IPS-20b (cell line): ENCODE results near the gene CFAP100.

Experiments
- H3K27ac ChIP-seq: one replicate; pipeline ENCODE4 v1.5.1; 2013; ENCODE audit warnings: low read length
- H3K27me3 ChIP-seq: 2 replicates; pipeline ENCODE4 v1.6.1; 2013; ENCODE audit warnings: mild to moderate bottlenecking, low read length, inconsistent platforms; ENCODE audit not compliant: insufficient read depth
- H3K36me3 ChIP-seq: 2 replicates; pipeline ENCODE4 v1.6.1; 2013; ENCODE audit warnings: low read depth, mild to moderate bottlenecking, inconsistent platforms, low read length, moderate library complexity; ENCODE audit not compliant: insufficient read depth
- H3K4me1 ChIP-seq: 2 replicates; pipeline ENCODE4 v1.6.1; 2013; ENCODE audit warnings: mild to moderate bottlenecking, control low read depth, inconsistent platforms, low read length, moderate library complexity; ENCODE audit not compliant: insufficient read depth
- H3K4me3 ChIP-seq: 2 replicates; pipeline ENCODE4 v1.5.1; 2013; ENCODE audit warnings: mild to moderate bottlenecking, low read length, inconsistent platforms
- H3K9ac ChIP-seq: 2 replicates; pipeline ENCODE4 v1.6.1; 2013; ENCODE audit warnings: low read depth, mild to moderate bottlenecking, inconsistent platforms, low read length, moderate library complexity
- H3K9me3 ChIP-seq: 2 replicates; pipeline ENCODE4 v1.6.1; 2013; ENCODE audit warnings: mild to moderate bottlenecking, low read depth, low read length, inconsistent platforms; ENCODE audit not compliant: insufficient read depth

The CFAP100 gene

GRCh38 chr3:126465928-126466544, 71.3 kb downstream of the CFAP100 start:
- Histone ChIP-seq H3K9me3 (no peaks in the 10 kb centered on the region), H3K36me3 (peaks cover 97% of the 10 kb centered on the region), H3K4me3 (no peak overlapping the region), H3K27ac (no peak overlapping the region), H3K27me3 (no peaks in the 10 kb centered on the region), H3K9ac (no peak overlapping the region), H3K4me1 (no peaks in the 10 kb centered on the region)

GRCh38 chr3:126466886-126467610, 72.3 kb downstream of the CFAP100 start:
- Histone ChIP-seq H3K27ac (no peak overlapping the region), H3K4me1 (no peaks in the 10 kb centered on the region), H3K36me3 (peaks cover 97% of the 10 kb centered on the region), H3K9me3 (no peaks in the 10 kb centered on the region), H3K4me3 (no peak overlapping the region), H3K9ac (no peak overlapping the region), H3K27me3 (no peaks in the 10 kb centered on the region)

- peaks cover 97% of the 10 kb centered on the region for H3K36me3 ChIP-seq
- H3K4me1 ChIP-seq: peaks cover under 1% of the 10 kb centered on the region; the same call in 1 of the 2 replicates
- H3K4me3 ChIP-seq: no peak overlapping the region
- no peaks in the 10 kb centered on the region for H3K9me3 ChIP-seq
- no peak overlapping the region for H3K27ac ChIP-seq
- no peak overlapping the region for H3K9ac ChIP-seq
- H3K27me3 ChIP-seq: no peaks in the 10 kb centered on the region
These were observed 72.9 kb downstream of the CFAP100 start for GRCh38 chr3:126467611-126467955.

- H3K27ac ChIP-seq: no peak overlapping the region
- peaks cover 6% of the 10 kb centered on the region; the same call in 1 of the 2 replicates for H3K4me1 ChIP-seq
- no peaks in the 10 kb centered on the region for H3K9me3 ChIP-seq
- no peak overlapping the region for H3K9ac ChIP-seq
- H3K4me3 ChIP-seq: no peak overlapping the region
- peaks cover 97% of the 10 kb centered on the region for H3K36me3 ChIP-seq
- no peaks in the 10 kb centered on the region for H3K27me3 ChIP-seq
These were observed 73.6 kb downstream of the CFAP100 start for GRCh38 chr3:126468028-126468891.

GRCh38 chr3:126469479-126469878, 74.8 kb downstream of the CFAP100 start:
- Histone ChIP-seq H3K4me1 (peaks cover 8% of the 10 kb centered on the region; the same call in 1 of the 2 replicates), H3K36me3 (peaks cover 89% of the 10 kb centered on the region), H3K9ac (no peak overlapping the region), H3K9me3 (no peaks in the 10 kb centered on the region), H3K27me3 (no peaks in the 10 kb centered on the region), H3K27ac (no peak overlapping the region), H3K4me3 (no peak overlapping the region)

GRCh38 chr3:126472277-126473006, 77.7 kb downstream of the CFAP100 start:
- no peak overlapping the region for H3K27ac ChIP-seq
- H3K27me3 ChIP-seq: no peaks in the 10 kb centered on the region
- H3K9ac ChIP-seq: no peak overlapping the region
- H3K4me1 ChIP-seq: peaks cover 8% of the 10 kb centered on the region
- peak overlapping the region; percentile 21; the same call in 1 of the 2 replicates for H3K4me3 ChIP-seq
- H3K9me3 ChIP-seq: no peaks in the 10 kb centered on the region
- H3K36me3 ChIP-seq: peaks cover 60% of the 10 kb centered on the region

- no peaks in the 10 kb centered on the region for H3K27me3 ChIP-seq
- H3K4me3 ChIP-seq: peak overlapping the region; percentile 21; the same call in 1 of the 2 replicates
- H3K9ac ChIP-seq: no peak overlapping the region
- H3K27ac ChIP-seq: no peak overlapping the region
- peaks cover 49% of the 10 kb centered on the region for H3K36me3 ChIP-seq
- H3K9me3 ChIP-seq: no peaks in the 10 kb centered on the region
- peaks cover 8% of the 10 kb centered on the region for H3K4me1 ChIP-seq
These were observed 78.8 kb downstream of the CFAP100 start for GRCh38 chr3:126473292-126474168.

- peaks cover 8% of the 10 kb centered on the region for H3K4me1 ChIP-seq
- H3K27ac ChIP-seq: no peak overlapping the region
- no peaks in the 10 kb centered on the region for H3K27me3 ChIP-seq
- H3K4me3 ChIP-seq: peak overlapping the region; percentile 86
- H3K9me3 ChIP-seq: no peaks in the 10 kb centered on the region
- peaks cover 37% of the 10 kb centered on the region for H3K36me3 ChIP-seq
- H3K9ac ChIP-seq: peak overlapping the region; percentile 73; the same call in 1 of the 2 replicates
These were observed 80.0 kb downstream of the CFAP100 start for GRCh38 chr3:126474498-126475412.

GRCh38 chr3:126475413-126476114, 80.9 kb downstream of the CFAP100 start, which contains the start of gene ZXDC:
ZXDC (minus strand) TSS chr3:126475891; CDS start chr3:126475865, 26 bp downstream.
- peak within 1 kb of the TSS; percentile 88 for H3K4me3 ChIP-seq
- H3K36me3 ChIP-seq: peaks cover 29% of the 10 kb centered on the region
- H3K9ac ChIP-seq: peak within 1 kb of the TSS; percentile 81; the same call in 1 of the 2 replicates
- H3K4me1 ChIP-seq: peaks cover 8% of the 10 kb centered on the region
- no peak within 1 kb of the TSS for H3K27ac ChIP-seq
- H3K9me3 ChIP-seq: no peaks in the 10 kb centered on the region
- H3K27me3 ChIP-seq: no peaks in the 10 kb centered on the region
